K562 (cell line): ENCODE data around the gene C1QTNF8. TPM values are rescaled to one million over a fixed set of nuclear protein-coding genes. Genes with fewer than 3 reads are reported as not detected.

ENCODE experiments used
- ATAC-seq: fragments of 200-7000 bp; cut with Tn5 transposase; 3 replicates; pipeline ENCODE4 v1.9.1; 2020; ENCODE audit warnings: moderate library complexity
- BruUV-seq: library from RNA; stranded (reverse); fragments of 400-500 nt; replicated peaks from 2 replicates; lab custom pipeline; 2021; lab: Mats Ljungman, UMichigan
- CTCF ChIA-PET: fragments of 300-600 bp; formaldehyde crosslinking; extraction: SDS; loops from one replicate; lab custom pipeline; 2021; ENCODE audit warnings: low intra/inter-chr PET ratio; lab: Yijun Ruan, JAX
- POLR2A ChIA-PET: fragments of 300-600, 350-650 bp; sonication (Branson Sonifier 250); formaldehyde crosslinking; extraction: SDS; loops from one replicate; lab custom pipeline; 2021; ENCODE audit warnings: antibody characterized with exemption, inconsistent platforms; lab: Yijun Ruan, JAX
- DNase-seq, 4 experiments: peaks; one replicate each; pipeline versions ENCODE4 v3.0.0 to v3.0.0-alpha.2; 2011 to 2018; ENCODE audit warnings: low spot score in 3 of 4, mixed read lengths in 3 of 4; ENCODE audit errors: extremely low read depth in 1 of 4
- FAIRE-seq: peaks from 2 replicates; lab custom pipeline; 2011; peaks lifted over from hg19 to GRCh38; lab: Jason Lieb, UNC
- H2AFZ ChIP-seq: 2 replicates; pipeline ENCODE4 v1.6.0; 2011; ENCODE audit warnings: low read depth, low read length, control low read depth, inconsistent platforms
- H3K27ac ChIP-seq: fragments of 200-600 bp; 3 replicates; pipeline ENCODE4 v1.8.0; 2011; ENCODE audit warnings: low read depth, mild to moderate bottlenecking, control low read depth, inconsistent platforms, low read length, moderate library complexity, mixed read lengths; ENCODE audit errors: extremely low read depth
- H3K27me3 ChIP-seq, 2 experiments: fragments of 300-600 bp in 1 of 2; 2 replicates in 1 of 2; 3 replicates in 1 of 2; pipeline versions ENCODE4 v1.6.0 to v1.8.0; 2011; ENCODE audit warnings: inconsistent platforms in 2 of 2, low read length in 2 of 2, mild to moderate bottlenecking in 1 of 2, mixed read lengths in 1 of 2, moderate library complexity in 1 of 2; ENCODE audit not compliant: control insufficient read depth in 2 of 2, insufficient read depth in 2 of 2
- H3K36me3 ChIP-seq: fragments of 300-600 bp; 3 replicates; pipeline ENCODE4 v1.8.0; 2011; ENCODE audit warnings: mild to moderate bottlenecking, low read length, inconsistent platforms; ENCODE audit not compliant: control insufficient read depth, insufficient read depth
- H3K4me1 ChIP-seq, 2 experiments: fragments of 200-600 bp in 1 of 2; replicated peaks in 1 of 2; 2 replicates in 1 of 2; 3 replicates in 1 of 2; pipeline versions ENCODE4 v1.5.1 to v1.8.0; 2011; ENCODE audit warnings: inconsistent platforms in 2 of 2, low read length in 2 of 2, mild to moderate bottlenecking in 1 of 2, mixed read lengths in 1 of 2, moderate library complexity in 1 of 2; ENCODE audit not compliant: control insufficient read depth in 2 of 2, insufficient read depth in 2 of 2
- H3K4me2 ChIP-seq: 2 replicates; pipeline ENCODE4 v1.6.1; 2011; ENCODE audit warnings: low read length, control low read depth, inconsistent platforms, mixed read lengths; ENCODE audit not compliant: insufficient read depth
- H3K4me3 ChIP-seq: fragments of 200-600 bp; sonication (generic), shearing (Covaris generic); 2 replicates; pipeline ENCODE4 v1.5.1; 2016; ENCODE audit warnings: control low read depth, inconsistent platforms
- H3K79me2 ChIP-seq: fragments of 200-600 bp; 3 replicates; pipeline ENCODE4 v1.8.0; 2011; ENCODE audit warnings: low read length, inconsistent platforms; ENCODE audit not compliant: control insufficient read depth, insufficient read depth
- H3K9ac ChIP-seq, 2 experiments: 2 replicates each; pipeline versions ENCODE4 v1.6.0 to v1.6.1; 2011; ENCODE audit warnings: low read depth in 2 of 2, low read length in 2 of 2, control low read depth in 1 of 2, inconsistent platforms in 1 of 2, mild to moderate bottlenecking in 1 of 2, mixed read lengths in 1 of 2; ENCODE audit not compliant: insufficient read depth in 1 of 2
- H3K9me1 ChIP-seq: one replicate; pipeline ENCODE4 v1.6.0; 2011; ENCODE audit warnings: inconsistent platforms, mild to moderate bottlenecking, low read length, moderate library complexity; ENCODE audit not compliant: control insufficient read depth, insufficient read depth
- H3K9me3 ChIP-seq: replicated peaks from 2 replicates; pipeline ENCODE4 v1.5.1; 2011; ENCODE audit warnings: low read depth, low read length, inconsistent platforms; ENCODE audit not compliant: control insufficient read depth, insufficient read depth
- H4K20me1 ChIP-seq: replicated peaks from 2 replicates; pipeline ENCODE4 v1.6.1; 2011; ENCODE audit warnings: low read length, inconsistent platforms, mixed read lengths; ENCODE audit not compliant: control insufficient read depth, insufficient read depth
- ARNT ChIP-seq, 2 experiments: fragments of 450-650 bp; IDR thresholded peaks; 2 replicates each; pipeline ENCODE4 v1.6.1; 2016; ENCODE audit warnings: mild to moderate bottlenecking in 1 of 2
- HMGN3 ChIP-seq: IDR thresholded peaks from 2 replicates; pipeline ENCODE4 v1.6.1; 2011; ENCODE audit warnings: borderline replicate concordance, low read depth, mild to moderate bottlenecking, mixed read lengths, low read length; ENCODE audit not compliant: insufficient read length; ENCODE audit errors: extremely low read depth
- KDM2B ChIP-seq: fragments of 250-450 bp; sonication (Bioruptor Pico); IDR thresholded peaks from 2 replicates; pipeline ENCODE4 v1.8.0; 2021; ENCODE audit warnings: mild to moderate bottlenecking, moderate library complexity
- NFXL1 ChIP-seq: fragments of 450-650 bp; formaldehyde crosslinking; IDR thresholded peaks from 2 replicates; pipeline ENCODE4 v1.4.0; 2021; ENCODE audit warnings: mild to moderate bottlenecking
- NONO ChIP-seq, 2 experiments: fragments of 200-400 bp in 1 of 2; fragments of 450-650 bp in 1 of 2; formaldehyde crosslinking in 1 of 2; IDR thresholded peaks; 2 replicates each; pipeline ENCODE4 v1.6.1; 2017; ENCODE audit warnings: low read depth in 2 of 2, mild to moderate bottlenecking in 2 of 2, moderate library complexity in 2 of 2, low read length in 1 of 2
- NRF1 ChIP-seq, 2 experiments: fragments of 450-650 bp; IDR thresholded peaks in 1 of 2; conservative IDR thresholded peaks in 1 of 2; 2 replicates each; pipeline ENCODE4 v1.6.1; 2014; ENCODE audit warnings: mild to moderate bottlenecking in 2 of 2
- PRDM10 ChIP-seq: fragments of 450-650 bp; IDR thresholded peaks from 2 replicates; pipeline ENCODE4 v1.6.1; 2018; ENCODE audit not compliant: partially characterized antibody
- RERE ChIP-seq: sonication (generic); formaldehyde crosslinking; IDR thresholded peaks from 2 replicates; pipeline ENCODE4 v1.8.0; 2023; ENCODE audit warnings: missing genetic modification reagents, mild to moderate bottlenecking, borderline replicate concordance
- TFAP4 ChIP-seq: sonication (generic); formaldehyde crosslinking; IDR thresholded peaks from 2 replicates; pipeline ENCODE4 v1.8.0; 2022; ENCODE audit warnings: missing genetic modification reagents, mild to moderate bottlenecking, moderate library complexity, borderline replicate concordance
- TSC22D4 ChIP-seq: fragments of 450-650 bp; IDR thresholded peaks from 2 replicates; pipeline ENCODE4 v1.6.1; 2016; ENCODE audit warnings: missing genetic modification characterization, missing biosample characterization, control low read depth
- WGBS: fragments of 100-300 bp; shearing (Covaris generic); methylation state at CpG from one replicate; pipeline ENCODE4 v1.1.6; 2016; ENCODE audit warnings: low coverage, mixed read lengths; ENCODE audit not compliant: insufficient coverage; ENCODE audit errors: missing lambda C conversion rate; 5-methylcytosine and 5-hydroxymethylcytosine counted together
- in situ Hi-C: fragments of 300-500 bp; cut with MboI; formaldehyde crosslinking; loops from 4 replicates; pipeline ENCODE4 v1.15.0; 2018; ENCODE audit warnings: inconsistent platforms, mixed read lengths
- intact Hi-C: fragments of 100-400 bp; cut with micrococcal nuclease; formaldehyde crosslinking; loops from 2 replicates; pipeline ENCODE4 v1.14.2; 2022
- polyA plus RNA-seq, 8 experiments: library from polyadenylated mRNA; depleted of rRNA in 4 of 8; stranded (reverse) in 5 of 8; unstranded in 3 of 8; fragments of >200 nt; fragmentation: Nextera tagmentation in 2 of 8; fragmentation: Illumina TruSeq in 1 of 8; extraction: Ambion mirVana in 2 of 8; extraction: Trizol in 1 of 8; gene quantifications; 2 replicates each; pipeline versions ENCODE4 v1.2.1 to v1.2.3, GENCODE V29; 2011 to 2014; ENCODE audit warnings: inconsistent platforms in 1 of 8, missing spikeins in 1 of 8
- total RNA-seq, 7 experiments: library from RNA; depleted of rRNA in 6 of 7; stranded (reverse); fragments of >200 nt in 6 of 7; fragmentation: Illumina TruSeq in 2 of 7; extraction: Trizol in 2 of 7; gene quantifications; 2 replicates each; pipeline versions ENCODE4 v1.2.1 to v1.2.3, GENCODE V29; 2011 to 2021; ENCODE audit warnings: low replicate concordance in 1 of 7

C1QTNF8 gene
- total and polyA plus RNA-seq, 9 of the 15 experiments (the other 6 are each of a cell fraction or from before 2014, with no cell fraction given) = not detected

- Histone ChIP-seq H3K79me2 (no peaks in the 10 kb centered on the region), H3K9me1 (no peaks in the 10 kb centered on the region), H3K9ac (peak overlapping the region in 1 of 2 experiments; percentile 45; a peak in 1 of 4 replicates), H3K9me3 (no peaks in the 10 kb centered on the region), H3K27ac (no peak overlapping the region), H2AFZ (no peak overlapping the region), H3K4me3 (no peak overlapping the region), H3K4me1 (peaks cover 0 to 74% of the 10 kb centered on the region in 2 experiments; a peak in 2 of 5 replicates), H3K36me3 (no peaks in the 10 kb centered on the region), H3K4me2 (no peak overlapping the region), H4K20me1 (no peaks in the 10 kb centered on the region), H3K27me3 (peaks cover 12 to 54% of the 10 kb centered on the region in 2 experiments; a peak in 3 of 5 replicates)
- WGBS = 9% methylated on average over 20 of the region's 37 CpGs
- ATAC-seq (peak; percentile 91), FAIRE-seq (no peak), DNase-seq (peak; percentile 69 to 89 (median 80))
- POLR2A ChIA-PET = interaction anchor here (0.7 to 1.1 kb wide), 2 partner anchors 21 to 37 kb away, joined by 3 to 4 read pairs; no protein-coding TSS in a partner anchor
- in situ Hi-C loops (loop anchor here (5.0 kb wide), 1 partner anchor 236 kb away; no protein-coding TSS in a partner anchor), intact Hi-C loops (no loop called here)
- BruUV-seq = no TSS peak
- CTCF ChIA-PET = interaction anchor here (0.7 kb wide), 1 partner anchor 241 kb away, joined by 3 read pairs; no protein-coding TSS in a partner anchor
- TF ChIP-seq ARNT (IDR thresholded peaks at IDR 0.05) (no peak), NRF1 (conservative IDR thresholded peaks at IDR 0.05 in 1 of 2, IDR thresholded peaks at IDR 0.05 in 1 of 2) (peak; percentile 82 to 84), HMGN3 (no peak), NONO (IDR thresholded peaks at IDR 0.05; ENCODE audit: low read depth in 2 of 2, low read length in 1 of 2) (no peak), KDM2B (no peak), TSC22D4 (no peak), RERE (CRISPR knock-in tag) (no peak), NFXL1 (CRISPR knock-in tag) (no peak), TFAP4 (CRISPR knock-in tag) (peak; percentile 65), PRDM10 (peak; percentile 34)
These were observed 47.5 kb downstream of the C1QTNF8 start for GRCh38 chr16:1048442-1049112.
